Brain pericyte (primary cell): ENCODE data around the gene POU2AF1.
"Not testable (repeated sequence)": the region's sequence is repeated elsewhere in the genome, so short reads cannot be mapped to it uniquely, and the experiment has no call there.

Experiments
- DNase-seq: peaks from one replicate; pipeline ENCODE4 v3.0.0-alpha.2; 2012; ENCODE audit warnings: low read depth, low spot score

POU2AF1 gene

DNA sequence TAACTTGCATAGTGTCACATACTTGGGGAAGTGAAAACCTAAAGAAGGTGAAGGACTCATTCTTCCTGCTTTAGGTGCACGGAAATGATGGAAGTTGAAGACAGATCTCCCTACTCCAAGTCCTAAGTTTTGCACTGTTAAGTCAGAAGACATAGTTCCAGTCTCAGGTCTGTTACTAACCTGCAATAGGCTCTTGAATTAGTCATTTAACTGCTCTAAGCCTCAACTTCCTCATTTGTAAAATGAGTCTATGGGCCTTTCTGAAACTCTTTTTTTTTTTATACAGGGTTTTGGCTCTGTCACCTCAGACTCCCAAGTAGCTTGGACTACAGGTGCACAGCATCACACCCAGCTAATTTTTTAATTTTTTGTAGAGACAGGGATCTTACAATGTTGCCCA, 30.8 kb upstream of the POU2AF1 start:
- DNase-seq = no peak

DNA sequence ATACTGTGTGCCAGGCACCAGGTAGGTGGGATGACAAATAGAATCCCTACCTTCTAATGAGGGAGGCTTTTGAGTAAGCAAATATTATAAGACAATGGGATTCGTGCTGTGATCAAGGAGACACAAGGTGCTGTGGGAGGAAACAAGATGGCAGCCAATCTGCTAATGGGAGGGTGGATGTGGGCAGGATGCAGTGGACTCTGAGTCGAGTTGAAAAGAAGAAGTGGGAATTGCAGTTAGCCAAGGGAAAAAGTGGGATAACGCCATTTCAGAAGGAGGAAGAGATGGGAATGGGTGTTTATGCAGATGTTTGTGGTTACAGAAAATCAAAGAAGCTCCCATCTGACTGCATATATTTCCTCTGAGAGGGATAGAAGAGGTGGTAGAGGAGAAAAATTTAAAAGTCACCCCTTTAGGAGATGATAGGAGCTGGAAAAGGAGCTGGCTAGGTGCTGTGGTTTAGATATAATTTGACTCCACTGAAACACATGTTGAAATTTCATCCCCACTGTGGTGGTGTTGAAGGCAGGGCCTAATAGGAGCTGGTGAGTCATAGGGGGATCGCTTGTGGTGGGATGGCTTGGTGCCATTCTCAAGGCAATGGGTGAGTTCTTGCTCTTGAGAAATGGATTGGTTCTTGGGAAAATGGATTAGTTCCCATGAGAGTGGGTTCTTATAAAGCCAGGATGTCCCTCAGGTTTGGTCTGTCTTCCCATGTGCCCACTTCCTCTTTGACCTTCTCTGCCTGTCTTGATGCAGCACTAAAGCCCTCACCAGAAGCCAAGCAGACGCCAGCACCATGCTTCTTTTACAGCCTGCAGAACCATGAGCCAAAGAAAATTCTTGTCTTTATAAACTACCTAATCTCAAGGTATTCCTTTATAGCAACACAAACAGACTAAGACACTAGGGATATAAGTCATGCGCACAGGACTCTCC, 30.0 kb upstream of the POU2AF1 start:
- no peak for DNase-seq

DNA sequence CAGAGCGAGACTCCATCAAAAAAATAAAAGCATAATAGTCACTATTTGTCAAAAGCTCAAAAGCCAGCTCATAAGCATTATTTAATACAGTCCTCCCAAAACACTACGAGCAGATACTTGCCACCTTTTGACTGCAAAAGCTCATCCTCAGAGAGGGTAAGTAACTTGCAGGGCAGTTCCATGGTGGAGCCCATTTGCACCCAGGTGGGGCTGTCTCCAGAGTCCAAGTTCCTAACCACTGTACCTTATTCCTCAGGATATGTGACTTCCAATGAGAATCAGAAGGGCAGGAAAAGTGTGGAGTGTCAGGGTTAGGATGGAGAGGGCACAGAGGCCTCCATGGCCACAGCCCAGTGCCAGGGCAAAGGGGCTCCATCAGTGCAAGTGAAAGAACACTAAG, 28.6 kb upstream of the POU2AF1 start:
- no peak for DNase-seq

GRCh38 chr11:111406589-111406988, 27.5 kb upstream of the POU2AF1 start:
- DNase-seq = no peak

- no peak for DNase-seq
Measured at GRCh38 chr11:111406091-111406490, 27.0 kb upstream of the POU2AF1 start.

- DNase-seq = no peak
Measured at GRCh38 chr11:111405551-111405950, 26.5 kb upstream of the POU2AF1 start.

GRCh38 chr11:111403051-111403726, 24.1 kb upstream of the POU2AF1 start:
- DNase-seq = no peak

- no peak for DNase-seq
Measured at GRCh38 chr11:111402411-111402810, 23.3 kb upstream of the POU2AF1 start.

- DNase-seq = not testable (repeated sequence)
Measured at GRCh38 chr11:111401957-111402356, 22.9 kb upstream of the POU2AF1 start.

DNA sequence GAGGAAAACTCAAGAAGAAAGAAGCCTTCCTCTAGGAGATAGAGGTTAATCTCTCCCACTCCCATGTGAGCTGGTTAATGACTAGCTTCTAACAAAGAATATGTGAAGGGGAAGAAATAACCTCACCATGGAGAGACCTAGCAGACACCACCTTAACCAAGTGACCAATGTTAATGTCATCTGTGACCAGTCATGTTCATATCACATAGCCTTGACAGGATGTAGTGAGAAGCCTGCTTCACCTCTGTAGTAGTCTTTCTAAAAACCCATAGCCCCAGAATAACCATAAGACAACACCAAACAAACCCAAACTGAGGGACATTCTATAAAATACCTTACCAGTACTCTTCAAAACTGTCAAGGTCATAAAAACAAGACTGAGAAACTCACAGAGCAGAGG, 21.5 kb upstream of the POU2AF1 start:
- no peak for DNase-seq

DNA sequence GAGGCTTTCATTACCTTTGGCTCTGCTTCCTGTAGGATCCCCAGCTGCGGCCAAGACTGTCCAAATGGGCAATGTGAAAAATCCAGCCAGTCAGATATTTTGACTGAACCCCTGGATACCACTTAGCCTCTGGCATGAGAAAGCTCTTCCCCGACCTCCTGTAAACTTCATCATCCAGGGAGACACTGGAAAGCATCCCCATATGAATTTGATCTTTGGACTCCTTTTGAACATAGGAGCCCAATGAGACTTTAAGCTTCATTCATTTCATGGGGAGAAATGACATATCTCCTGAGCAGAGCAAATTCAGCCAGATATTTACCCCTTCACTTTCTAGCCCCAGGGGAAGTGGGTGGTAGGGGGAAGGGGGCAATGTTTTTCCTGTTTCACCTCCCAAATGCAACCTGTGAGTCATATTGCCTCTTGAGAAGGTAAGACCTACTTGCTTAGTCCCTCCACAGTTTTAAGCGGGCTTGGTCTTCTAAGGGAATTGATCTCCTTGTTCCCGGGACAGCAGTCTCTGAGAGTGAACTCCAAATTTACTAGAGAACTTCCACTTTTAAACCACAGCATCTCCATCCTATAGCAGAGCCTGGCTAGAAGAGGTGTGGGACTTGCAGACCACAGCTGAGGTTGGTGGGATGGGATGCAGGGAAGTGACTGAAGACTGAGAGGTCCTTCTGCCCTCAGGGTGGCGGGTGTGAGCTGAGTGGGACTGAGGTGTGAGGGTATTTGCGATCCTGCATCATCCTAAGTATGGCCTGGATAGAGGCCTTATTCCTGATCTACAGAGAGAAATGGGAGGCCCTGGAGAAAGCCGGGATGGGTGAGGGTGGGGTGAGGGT, 20.3 kb upstream of the POU2AF1 start:
- DNase-seq = no peak

DNA sequence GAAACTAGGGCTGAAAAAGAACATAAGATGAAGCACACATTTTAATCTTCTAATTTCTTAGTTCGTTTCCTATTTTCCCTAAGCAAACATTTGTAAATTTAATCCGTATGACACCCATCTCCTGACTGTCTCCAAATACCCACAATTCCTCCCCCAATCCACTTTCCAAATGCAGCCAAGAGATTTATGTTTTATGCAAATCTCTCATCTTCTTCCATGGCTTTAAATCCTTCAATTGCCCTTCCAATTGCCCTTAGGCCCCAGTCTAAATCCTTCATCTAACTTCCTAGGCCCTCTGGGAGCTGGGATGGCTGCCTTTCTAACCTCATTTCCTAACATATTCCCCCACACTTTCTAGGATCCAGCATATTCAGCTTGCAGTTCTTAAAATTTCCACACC, 18.0 kb upstream of the POU2AF1 start:
- DNase-seq = no peak

DNA sequence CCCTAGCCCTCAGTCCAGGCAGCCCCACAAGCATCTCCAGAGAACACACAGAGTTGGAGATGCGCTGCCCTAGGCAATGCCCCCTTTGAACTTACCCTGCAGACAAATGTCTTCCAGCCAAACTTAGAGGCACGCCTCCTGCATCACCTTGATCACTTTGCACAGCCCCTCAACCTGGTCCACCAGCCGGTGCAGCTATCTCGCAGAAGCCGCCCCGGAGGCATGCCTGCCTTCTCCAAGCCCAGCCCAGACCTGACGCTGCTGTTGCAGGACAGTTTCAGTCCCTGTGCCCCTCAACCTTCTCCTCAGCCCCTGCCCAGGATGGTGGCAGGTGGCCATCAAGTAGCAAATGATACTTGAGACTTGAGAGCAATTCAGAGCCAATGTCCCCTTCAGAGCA, 16.7 kb upstream of the POU2AF1 start:
- no peak for DNase-seq

DNA sequence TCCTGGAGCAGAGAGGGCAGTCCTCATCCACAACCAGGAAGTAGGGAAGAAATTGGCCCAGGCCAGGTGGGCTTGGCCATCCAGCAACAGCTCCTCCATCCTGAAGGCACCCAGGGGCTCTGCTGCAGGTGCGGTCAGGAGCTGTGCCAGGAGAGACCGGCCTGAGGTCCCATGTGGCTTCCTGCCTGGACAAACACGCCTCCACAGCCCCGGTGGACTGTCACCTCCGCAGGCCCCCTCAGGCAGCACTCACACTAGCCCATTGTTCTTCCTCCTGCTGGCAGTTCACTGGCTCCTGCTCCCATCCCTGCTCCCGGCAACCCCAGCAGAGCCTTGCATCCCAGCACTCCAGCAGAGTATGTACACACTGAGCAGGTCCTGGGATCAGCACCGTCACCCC, 16.0 kb upstream of the POU2AF1 start:
- no peak for DNase-seq

DNA sequence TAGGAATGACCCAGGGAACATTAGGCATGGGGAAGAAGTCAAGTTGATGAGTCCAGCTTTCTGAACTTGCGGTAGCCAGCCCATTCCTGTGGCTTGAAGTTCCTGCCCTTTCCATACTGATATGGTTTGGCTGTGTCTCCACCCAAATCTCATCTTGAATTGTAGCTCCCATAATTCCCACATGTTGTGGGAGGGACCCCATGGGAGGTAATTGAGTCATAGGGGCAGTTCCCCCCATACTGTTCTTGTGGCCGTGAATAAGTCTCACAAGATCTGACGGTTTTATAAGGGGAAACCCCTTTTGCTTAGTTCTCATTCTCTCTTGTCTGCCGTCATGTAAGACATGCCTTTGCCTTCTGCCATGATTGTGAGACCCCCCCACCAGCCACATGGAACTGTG, 15.1 kb upstream of the POU2AF1 start:
- DNase-seq = not testable (repeated sequence)

DNA sequence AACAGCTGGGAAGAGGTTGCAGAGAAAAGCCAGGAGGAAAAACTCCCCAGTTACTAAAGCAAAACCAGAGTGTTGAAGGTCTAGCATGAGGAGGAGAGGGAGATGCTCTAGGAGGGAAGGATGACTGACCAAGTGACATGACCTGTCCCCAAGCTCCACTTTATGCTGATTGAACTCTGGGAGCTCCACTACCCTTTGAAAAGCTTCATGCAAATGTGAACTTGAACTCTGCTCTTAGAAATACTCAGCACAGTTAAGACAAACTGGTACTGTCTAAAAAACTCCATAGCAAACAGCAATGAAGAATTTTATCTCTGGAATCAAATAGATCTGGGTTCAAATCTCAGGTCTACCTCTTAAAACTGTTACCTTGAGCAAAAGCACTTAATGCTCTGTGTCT, 14.5 kb upstream of the POU2AF1 start:
- no peak for DNase-seq

DNA sequence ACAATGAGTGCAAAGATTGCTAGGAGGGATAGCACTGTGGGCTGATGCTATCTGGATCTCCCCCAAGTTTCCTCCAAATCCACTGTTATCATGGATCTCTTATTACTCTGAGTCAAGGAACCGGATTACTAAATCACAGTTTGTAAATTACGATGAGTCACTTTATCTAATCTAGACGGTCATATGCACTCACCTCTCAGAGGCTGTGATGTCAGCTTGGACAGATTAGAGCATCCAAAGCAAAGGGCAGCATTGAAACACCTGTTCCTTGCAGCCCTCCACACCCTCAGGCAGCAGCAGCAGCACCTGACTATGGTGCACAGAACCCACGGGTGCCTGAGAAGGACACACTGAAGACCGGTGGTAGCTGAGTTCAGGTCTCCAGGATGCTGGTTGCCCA, 14.0 kb upstream of the POU2AF1 start:
- no peak for DNase-seq

GRCh38 chr11:111392552-111392951, 13.5 kb upstream of the POU2AF1 start:
- DNase-seq = no peak

DNA sequence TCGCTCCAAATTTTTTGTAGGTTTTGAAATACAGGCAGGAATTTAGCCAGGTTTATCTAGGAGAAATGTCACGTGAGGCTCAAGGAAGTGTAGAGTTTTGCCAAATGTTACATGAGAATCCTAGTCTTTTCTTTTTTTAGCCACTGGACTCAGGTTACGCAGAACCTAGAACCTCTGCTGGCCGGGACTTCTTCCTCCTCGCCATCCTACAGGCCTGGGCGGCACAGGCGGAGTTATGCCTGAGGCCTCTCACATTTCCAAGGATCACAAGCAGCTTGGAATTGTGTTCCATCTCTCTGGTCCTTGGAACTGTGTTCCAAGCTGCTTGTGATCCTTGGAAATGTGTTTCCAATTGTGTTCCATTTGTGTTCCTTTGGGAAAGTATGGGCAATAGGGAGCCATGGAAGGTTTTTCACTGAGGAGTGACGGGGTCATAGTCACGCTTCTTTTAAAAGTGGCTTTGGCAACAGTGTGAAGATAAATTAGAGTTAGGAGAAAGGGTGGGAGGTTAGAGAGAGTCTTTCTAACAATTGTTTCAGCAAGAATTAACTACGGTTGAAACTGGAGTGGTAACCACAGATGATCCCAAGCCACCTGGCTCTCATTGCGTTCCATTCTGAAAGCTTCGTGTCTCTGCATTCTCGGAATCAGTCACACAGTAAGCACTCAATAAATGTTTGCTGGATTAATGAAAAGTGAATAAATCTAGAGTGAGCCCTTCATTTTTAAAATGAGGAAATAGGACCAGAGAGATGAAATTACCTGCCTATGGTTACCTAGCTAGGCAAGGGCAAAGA, 12.5 kb upstream of the POU2AF1 start:
- DNase-seq = no peak

DNA sequence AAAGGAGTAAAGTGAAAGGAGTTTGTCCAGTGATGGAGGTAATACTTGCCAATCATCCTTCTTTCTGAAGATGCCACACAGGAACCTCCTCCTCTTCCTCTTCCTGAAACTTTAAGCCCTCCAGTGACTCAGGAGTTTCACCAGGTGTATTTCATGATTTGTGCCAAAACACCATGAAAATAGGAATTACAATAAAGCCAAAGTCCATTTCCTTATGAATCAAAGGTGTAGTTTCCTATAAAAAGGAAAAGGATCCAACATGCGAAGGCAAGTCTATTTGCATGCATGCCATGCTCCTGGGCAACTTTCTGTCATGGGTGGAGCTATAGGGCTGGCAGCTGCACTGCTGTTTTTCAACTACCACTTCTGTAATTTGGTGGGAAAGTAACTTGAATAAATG, 9.8 kb upstream of the POU2AF1 start:
- DNase-seq = no peak

DNA sequence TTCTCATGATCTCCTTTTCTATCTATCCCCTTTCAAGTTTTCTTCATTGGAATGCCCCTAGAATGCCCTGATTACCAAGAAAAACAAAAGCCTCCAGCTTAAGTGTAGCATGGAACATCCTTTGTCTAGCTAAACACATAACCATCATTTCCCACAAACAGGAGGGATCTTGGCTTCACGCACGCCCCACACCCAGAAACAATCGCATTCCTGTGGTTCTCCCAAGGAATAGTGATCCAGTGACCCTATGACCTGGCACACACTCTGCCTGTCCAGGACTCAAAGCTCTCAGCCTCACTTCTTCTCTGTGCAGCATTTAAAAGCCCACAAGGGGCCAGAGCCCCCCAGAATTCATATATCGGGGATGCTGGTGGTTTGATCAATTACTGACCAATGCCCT, 9.3 kb upstream of the POU2AF1 start:
- DNase-seq = no peak
